ENCODE results near the gene VSTM2L.

GRCh38 chr20:37954626-37955025 lies 51.7 kb downstream of the VSTM2L start:
- no peak for TF ChIP-seq CTCF (IDR thresholded peaks at IDR 0.05; ENCODE audit: low read depth, low read length)
- TF ChIP-seq EZH2phosphoT487 (IDR thresholded peaks at IDR 0.05; ENCODE audit: low read depth), result no peak

Data from OCI-LY3 (cell line).